Stimulated activated CD8-positive, alpha-beta memory T cell treated with anti-CD3 and anti-CD28 coated beads, Interleukin-12 subunit alpha, Interleukin-12 subunit beta, amount 100 ng/mL, for 4 hours (primary cell): ENCODE measurements around the gene ARL15.
"Not testable (repeated sequence)": the region's sequence is repeated elsewhere in the genome, so short reads cannot be mapped to it uniquely, and the experiment has no call there.

ENCODE experiments used
- DNase-seq: peaks from one replicate; pipeline ENCODE4 v3.0.0-alpha.2; 2020; ENCODE audit warnings: low read depth

ARL15 gene

DNA sequence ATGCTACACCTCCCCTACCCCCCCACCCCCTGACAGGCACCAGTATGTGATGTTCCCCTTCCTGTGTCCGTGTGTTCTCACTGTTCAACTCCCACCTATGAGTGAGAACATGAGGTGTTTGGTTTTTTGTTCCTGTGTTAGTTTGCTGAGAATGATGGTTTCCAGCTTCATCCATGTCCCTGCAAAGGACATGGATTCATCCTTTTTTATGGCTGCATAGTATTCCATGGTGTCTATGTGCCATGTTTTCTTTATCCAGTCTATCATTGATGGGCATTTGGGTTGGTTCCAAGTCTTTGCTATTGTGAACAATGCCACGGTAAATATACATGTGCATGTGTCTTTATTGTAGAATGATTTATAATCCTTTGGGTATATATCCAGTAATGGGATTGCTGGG is 328.1 kb downstream of the ARL15 start:
- not testable (repeated sequence) for DNase-seq

GRCh38 chr5:53980061-53980460 is 330.3 kb downstream of the ARL15 start:
- DNase-seq, result no peak

GRCh38 chr5:53974021-53974420 is 336.4 kb downstream of the ARL15 start:
- DNase-seq, result no peak

GRCh38 chr5:53972314-53972713 is 338.1 kb downstream of the ARL15 start:
- DNase-seq, result no peak

- no peak for DNase-seq
Observed at GRCh38 chr5:53971551-53971950, 338.8 kb downstream of the ARL15 start.

DNA sequence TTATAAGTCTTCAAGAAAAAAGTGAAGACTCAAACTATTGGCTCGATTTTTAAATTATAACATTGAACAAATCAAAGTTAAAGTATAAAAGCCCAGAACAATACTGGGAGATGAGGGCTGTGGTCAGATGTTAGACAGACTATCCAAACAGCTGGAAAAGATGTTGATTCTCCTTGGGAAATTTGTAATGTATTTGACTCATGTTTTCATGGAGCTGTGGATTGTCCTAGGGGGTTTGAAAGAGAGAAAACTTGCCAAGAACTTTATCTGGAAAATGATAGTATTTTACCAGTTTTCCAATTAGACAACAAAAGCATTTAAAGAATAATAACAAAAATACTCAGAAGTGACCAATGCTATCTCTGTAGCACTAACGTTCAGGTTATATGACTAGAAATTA is 339.2 kb downstream of the ARL15 start:
- no peak for DNase-seq

DNA sequence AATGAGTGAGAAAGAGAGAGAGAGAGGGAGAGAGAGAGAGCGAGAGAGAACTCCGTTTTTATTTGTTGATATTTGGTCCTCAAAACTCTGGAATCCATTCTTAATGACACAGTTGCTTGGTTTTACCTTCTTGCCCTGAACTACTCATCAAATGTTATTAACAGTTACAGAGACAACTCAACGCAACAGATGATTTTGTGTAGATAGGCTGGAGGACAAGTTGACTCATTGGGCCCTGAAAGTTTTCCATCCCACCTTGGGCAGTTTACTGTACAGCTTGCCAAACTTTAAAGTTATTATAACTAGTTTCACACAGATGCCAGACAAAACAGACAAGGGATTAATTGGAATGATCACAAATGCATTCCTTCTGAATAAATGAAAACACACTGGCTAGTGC is 339.9 kb downstream of the ARL15 start:
- no peak for DNase-seq

DNA sequence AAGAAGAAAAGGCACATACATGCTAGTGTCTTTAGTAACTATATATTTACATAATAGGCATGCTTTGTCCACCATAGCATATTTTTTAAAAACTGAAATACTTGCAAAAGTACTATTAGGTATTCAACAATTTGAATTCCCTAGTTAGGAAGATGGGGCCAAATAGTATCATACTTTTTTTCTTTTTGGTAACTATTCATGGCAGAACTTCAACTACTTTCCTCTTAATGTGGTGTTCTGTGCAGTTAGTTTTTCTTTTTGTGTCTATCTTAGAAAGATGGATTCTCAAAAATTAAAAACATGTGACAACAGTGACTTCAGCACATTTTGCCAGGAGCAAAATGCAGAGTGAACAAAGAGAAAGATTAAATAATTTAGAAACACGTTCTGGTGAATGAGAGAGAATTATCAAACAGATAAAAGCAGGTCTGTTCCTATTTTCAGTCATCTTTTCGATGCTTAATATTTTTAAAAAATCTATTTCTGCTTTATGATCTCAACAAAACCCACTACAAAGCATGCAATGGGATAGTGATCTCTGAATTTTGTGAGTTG is 341.1 kb downstream of the ARL15 start:
- no peak for DNase-seq

- DNase-seq, result no peak
Observed at GRCh38 chr5:53965459-53965858, 344.9 kb downstream of the ARL15 start.

DNA sequence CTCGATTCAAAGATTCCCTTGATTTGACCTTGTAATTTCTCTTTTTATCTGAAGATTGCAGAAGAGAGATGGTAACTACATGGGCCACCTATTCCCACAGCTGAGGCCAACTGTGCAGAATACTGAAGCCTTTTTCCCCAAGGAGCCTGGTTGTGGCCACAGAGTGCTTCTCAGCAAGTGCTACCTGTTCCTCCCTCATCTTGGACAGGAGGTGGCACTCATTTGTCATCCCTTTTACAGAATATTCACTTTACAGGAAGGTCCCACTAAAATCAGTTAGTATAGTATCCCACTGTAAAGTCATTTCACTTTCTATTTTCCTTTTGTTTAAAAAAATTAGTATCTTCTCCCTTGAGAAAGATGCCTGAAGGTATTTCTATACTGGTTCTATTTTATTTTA is 346.4 kb downstream of the ARL15 start:
- no peak for DNase-seq

GRCh38 chr5:53962306-53962705 is 348.1 kb downstream of the ARL15 start:
- DNase-seq, result no peak

GRCh38 chr5:53956632-53957031 is 353.7 kb downstream of the ARL15 start:
- DNase-seq, result no peak

DNA sequence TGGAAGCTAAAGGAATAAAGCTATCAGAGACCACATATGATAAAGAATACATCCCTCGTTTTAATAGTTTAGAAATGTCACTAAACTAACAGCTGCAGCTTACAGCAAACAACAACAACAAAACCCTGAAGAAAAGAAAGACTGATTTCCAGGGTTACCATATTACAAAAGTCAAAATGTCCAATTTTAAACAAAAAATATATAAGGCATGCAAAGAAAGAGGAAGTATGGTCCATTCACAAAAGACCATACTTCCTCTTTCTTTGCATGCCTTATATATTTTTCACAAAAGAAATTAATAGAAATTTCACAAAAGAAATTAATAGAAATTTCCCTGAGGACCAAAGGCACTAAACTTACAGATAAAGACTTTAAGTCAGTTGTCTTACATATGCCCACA is 354.2 kb downstream of the ARL15 start:
- DNase-seq, result no peak

DNA sequence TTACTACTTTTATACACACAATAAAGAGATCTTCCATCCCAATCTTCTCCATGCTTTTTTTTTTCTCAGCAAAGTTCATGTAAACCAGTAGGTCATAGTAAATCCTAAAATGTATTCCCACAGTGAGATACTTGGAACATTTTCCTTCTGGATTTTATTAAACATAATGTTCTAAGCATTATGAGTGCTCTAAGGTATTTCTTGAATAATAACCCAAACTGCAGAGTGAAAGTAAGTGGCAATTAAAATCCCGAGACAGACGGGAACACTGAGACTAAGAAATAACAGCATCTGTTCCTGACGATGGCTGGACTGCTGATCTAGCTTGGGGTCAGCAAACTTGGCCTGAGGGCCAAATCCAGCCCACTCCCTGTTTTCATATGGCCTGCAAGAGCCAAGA is 359.8 kb downstream of the ARL15 start:
- DNase-seq, result no peak

DNA sequence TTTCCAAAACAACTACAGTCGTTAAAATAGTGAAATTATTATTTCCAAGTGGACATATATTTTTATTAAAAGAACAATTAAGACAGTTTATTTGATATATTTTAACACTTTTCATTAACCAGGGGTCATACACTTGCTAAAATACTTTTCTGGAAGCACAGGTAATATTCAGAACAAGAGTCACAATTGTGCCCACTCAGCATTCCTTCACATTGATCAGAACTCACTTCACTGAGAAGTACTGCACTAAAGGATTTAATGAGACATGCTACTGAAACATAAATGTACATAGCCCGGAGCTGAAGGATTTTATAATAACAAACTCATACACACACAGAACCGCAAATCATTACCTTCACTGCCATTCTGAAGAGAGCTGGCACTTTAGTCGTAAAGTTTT is 361.8 kb downstream of the ARL15 start:
- DNase-seq, result no peak

- DNase-seq, result no peak
Observed at GRCh38 chr5:53946405-53947100, 363.8 kb downstream of the ARL15 start.

DNA sequence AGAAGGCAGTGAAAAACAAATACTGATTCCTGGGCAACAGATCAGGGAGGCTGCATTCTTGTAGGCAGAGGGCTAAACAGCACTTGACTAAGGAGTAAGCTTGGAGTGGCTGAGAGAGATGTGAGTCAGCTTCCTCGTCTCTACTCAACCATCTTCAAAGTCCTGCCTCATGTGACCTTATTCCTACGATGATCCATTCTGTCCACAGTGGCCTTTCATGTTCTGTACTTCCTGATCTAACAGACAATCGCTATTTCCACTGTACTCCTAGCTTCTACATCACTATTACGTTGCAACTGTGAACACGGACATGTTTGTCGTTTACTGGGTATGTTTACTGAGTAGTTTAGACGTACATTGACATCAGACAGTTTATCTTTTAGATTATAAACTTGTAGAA is 365.4 kb downstream of the ARL15 start:
- no peak for DNase-seq

DNA sequence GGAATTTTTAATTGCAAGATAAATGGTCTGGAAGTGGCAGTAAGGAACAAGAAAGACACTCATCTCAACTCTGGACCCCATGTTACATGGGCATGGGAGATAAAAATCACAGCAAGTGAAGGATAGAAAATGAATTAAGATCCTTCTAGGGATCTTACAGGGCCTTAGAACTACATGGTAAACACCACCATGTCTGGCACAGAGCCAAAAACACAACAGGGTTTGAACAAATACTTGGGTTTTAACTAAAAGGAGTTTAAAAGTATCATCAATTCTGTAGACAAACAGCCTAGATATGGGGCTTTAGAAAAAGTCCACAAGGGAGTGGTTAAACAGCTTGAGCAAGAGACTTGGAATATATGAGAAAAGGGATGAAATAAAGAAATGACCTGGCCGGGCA is 366.4 kb downstream of the ARL15 start:
- no peak for DNase-seq

DNA sequence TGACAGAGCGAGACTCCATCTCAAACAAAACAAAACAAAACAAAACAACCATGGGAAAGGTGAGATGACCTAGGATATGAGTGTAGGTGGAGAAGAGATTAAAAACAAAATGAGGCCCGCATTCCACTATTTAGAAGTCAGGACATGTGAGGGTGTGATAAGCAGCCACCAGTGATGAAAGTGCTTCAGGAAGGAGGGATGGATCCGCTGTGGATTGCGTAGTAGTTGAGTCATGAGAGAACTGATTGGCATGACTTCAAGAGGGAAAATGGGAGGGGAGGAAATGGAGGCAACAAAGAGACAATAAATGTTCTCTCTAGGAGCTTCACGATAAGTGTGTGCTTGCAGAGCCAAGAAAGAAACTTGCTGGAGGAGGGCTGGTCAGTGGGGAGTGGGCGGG is 367.6 kb downstream of the ARL15 start:
- DNase-seq, result no peak

DNA sequence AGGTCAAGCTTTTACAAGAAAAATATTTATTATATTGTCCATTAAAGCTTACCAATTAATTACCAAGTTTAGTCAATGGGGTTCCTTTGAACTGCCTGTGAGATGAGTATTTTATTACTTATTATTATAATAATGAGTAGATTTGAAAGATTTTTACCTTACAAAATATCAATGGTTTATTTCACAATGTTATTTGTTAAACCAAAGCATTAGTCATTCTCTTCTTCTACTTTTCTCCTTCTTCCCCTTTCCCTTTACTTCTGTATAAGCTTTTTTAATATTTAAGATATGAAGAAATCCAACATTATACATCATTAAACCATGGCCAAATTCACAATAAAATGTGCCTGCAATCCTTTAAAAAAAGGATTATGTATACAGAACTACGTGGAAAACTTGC is 369.5 kb downstream of the ARL15 start:
- DNase-seq, result no peak

DNA sequence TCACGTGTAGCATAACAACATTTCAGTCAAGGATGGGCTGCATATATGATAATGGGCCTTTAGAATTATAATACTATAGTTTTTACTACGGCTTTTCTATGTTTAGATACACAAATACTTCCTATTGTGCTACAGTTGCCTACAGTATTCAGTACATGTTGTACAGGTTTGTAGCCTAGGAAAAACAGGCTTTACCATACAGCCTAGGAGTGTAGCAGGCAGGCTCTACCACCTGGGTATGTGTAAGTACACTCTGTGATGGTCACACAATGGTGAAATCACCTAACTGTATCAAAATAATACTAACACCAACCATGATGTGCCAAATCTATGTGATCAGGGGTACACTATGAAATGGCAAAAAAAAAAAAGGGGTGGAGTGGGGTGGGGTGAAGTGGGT is 372.9 kb downstream of the ARL15 start:
- no peak for DNase-seq

DNA sequence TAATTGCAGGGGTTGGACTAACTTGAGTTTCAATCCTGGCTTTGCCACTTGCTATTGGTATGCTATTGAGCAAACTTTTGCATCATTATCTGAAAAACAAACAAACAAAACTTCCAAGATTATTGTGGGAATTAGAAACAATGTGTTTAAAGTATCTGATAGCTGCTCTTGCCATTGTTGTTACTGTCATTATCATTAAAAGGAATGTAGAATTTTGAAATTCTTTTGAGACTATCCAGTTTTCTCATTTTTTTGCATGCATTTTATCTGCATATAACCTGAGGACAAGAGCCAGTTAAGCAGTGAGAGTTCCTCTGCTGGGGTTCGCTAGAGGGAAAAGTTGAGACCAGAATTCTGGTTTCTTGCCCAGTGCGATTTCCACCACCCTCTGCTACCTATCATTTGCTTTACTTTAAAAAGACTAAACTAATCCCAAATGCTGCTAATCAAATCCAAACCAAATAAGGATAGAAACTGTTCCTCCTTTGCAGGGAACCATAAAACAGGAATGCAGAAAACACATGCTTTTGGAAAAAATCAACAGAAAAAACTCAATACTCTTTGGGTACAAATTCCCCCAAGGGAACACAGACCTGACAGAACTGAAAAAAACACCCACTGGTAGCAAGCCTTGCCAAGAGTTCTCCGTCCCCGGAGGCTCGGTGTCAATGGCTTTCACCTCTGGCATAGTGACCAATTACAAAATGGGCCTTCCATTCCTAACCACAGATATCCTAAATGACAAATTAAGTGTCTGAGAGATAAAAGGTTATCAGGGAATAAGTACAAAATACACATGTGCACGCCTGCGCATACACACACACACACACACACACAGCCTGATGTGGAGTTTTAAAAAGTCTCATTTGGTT is 373.7 kb downstream of the ARL15 start:
- DNase-seq, result no peak

DNA sequence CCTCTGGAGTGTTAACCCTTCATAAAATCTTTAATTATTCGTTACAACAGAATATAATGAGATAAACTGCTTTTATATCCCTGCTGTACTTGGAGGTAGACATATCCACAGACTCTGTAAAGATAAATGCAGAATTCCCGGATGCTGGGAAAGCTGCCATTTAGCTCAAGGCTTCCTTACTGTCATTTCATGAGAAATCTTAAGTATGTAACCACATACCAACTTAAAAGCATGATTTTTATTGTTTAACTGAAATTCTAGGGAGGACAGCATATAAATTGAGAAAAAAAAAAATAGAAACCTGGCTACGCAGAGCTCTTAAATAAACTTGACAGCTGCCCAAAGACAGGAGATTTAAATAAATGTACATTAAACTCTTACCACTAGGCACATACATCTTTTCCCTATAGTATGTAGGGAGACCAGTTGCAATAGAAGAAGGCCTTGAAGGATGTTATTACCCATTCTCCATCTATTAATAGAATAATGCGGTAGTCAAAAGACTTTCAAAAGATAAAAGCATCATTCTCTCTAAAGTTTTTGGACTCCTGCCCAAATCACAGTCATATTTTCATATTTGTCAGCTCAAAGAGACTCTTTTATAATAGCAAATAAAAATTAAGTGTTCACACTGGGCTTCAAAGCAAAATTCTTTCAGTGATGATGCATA is 376.1 kb downstream of the ARL15 start:
- DNase-seq, result no peak
